KOPT-K1 (cell line): Measurements from ENCODE around the gene GPR26.

Source experiments
- H3K27ac ChIP-seq: fragments of 200-600 bp; sonication (generic); 2 replicates; pipeline ENCODE4 v1.5.1; 2016; ENCODE audit warnings: antibody characterized with exemption, mild to moderate bottlenecking, low read depth, low read length; ENCODE audit not compliant: poor library complexity, severe bottlenecking
- H3K36me3 ChIP-seq: fragments of 200-600 bp; sonication (generic); 2 replicates; pipeline ENCODE4 v1.5.1; 2017; ENCODE audit warnings: antibody characterized with exemption, mild to moderate bottlenecking, low read length, moderate library complexity; ENCODE audit not compliant: insufficient read depth
- H3K9me3 ChIP-seq: fragments of 200-600 bp; sonication (generic); 2 replicates; pipeline ENCODE4 v1.5.1; 2017; ENCODE audit warnings: antibody characterized with exemption, low read length, mild to moderate bottlenecking; ENCODE audit not compliant: insufficient read depth, poor library complexity, severe bottlenecking

GPR26 gene

DNA sequence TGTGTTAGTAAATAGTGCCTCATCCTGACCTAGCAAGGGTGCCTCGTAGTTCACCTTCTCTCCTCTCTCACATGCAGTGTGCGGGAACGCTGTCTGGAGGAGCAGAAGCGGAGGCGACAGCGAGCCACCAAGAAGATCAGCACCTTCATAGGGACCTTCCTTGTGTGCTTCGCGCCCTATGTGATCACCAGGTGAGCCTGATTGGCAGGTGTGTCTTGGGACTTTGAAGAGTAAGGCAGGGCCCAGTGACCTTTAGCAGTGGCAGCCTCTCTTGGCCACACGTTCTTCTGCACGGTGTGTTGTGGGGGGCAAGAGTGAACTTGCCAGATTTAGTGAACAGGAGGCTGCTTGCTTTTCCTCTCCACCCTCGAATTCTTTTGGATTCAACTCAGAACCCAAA lies 8.6 kb downstream of the GPR26 start:
- H3K27ac ChIP-seq = no peak overlapping the region
- no peaks in the 10 kb centered on the region for H3K9me3 ChIP-seq
- H3K36me3 ChIP-seq = no peaks in the 10 kb centered on the region

- Histone ChIP-seq H3K27ac (no peak overlapping the region), H3K36me3 (no peaks in the 10 kb centered on the region)
Observed at GRCh38 chr10:123675811-123676210, 9.7 kb downstream of the GPR26 start.

GRCh38 chr10:123677556-123677955 lies 11.4 kb downstream of the GPR26 start:
- H3K36me3 ChIP-seq = no peaks in the 10 kb centered on the region
- H3K9me3 ChIP-seq = no peaks in the 10 kb centered on the region

More at GRCh38 chr10:123675811-123676210, 9.7 kb downstream of the GPR26 start:
- H3K9me3 ChIP-seq = no peaks in the 10 kb centered on the region

DNA sequence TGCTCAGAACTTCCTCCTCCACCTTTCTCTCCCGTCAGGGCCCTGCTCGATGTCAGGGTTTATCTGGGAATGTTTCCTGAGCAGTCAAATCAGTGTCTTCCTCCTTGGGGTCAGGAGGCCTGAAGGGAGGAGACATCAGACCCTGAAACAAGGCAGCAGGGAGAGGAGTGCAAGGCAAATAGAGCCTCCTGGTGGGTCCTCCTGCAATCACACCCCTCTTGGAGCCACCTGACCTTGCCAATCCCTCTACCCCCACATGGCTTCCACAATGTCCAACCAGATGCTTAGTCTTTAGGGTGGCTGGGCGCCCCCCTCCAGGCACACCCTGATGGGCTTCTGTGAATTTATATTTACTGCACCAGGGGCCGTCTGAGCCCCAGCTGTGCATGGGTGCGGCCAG lies 12.2 kb downstream of the GPR26 start:
- Histone ChIP-seq H3K9me3 (no peaks in the 10 kb centered on the region), H3K27ac (no peak overlapping the region)

More at GRCh38 chr10:123677556-123677955, 11.4 kb downstream of the GPR26 start:
- H3K27ac ChIP-seq = no peak overlapping the region

DNA sequence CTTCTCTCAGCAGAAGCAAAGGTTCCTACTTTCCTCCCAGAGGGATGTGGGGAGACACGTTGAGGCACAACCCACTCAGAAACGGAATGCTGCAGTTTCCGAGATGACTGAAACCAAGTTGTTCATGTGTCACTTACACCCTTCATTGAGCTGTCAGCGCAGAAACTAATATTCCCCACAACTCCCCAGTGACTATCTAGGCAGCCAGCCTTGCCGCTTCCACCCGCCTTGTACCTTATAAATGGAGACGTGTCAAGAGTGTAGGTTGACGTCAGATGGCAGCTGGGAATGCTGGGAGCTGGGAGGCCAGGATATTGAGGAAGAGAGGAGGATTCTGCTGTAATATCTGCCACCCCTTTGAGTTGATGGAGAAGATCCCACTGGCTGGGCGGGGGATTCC lies 15.1 kb downstream of the GPR26 start:
- H3K36me3 ChIP-seq = no peaks in the 10 kb centered on the region
- H3K9me3 ChIP-seq = no peaks in the 10 kb centered on the region
- no peak overlapping the region for H3K27ac ChIP-seq

More for the DNA sequence above, 12.2 kb downstream of the GPR26 start:
- H3K36me3 ChIP-seq = no peaks in the 10 kb centered on the region

- Histone ChIP-seq H3K9me3 (no peaks in the 10 kb centered on the region), H3K36me3 (no peaks in the 10 kb centered on the region), H3K27ac (no peak overlapping the region)
Observed at GRCh38 chr10:123682477-123682876, 16.3 kb downstream of the GPR26 start.

DNA sequence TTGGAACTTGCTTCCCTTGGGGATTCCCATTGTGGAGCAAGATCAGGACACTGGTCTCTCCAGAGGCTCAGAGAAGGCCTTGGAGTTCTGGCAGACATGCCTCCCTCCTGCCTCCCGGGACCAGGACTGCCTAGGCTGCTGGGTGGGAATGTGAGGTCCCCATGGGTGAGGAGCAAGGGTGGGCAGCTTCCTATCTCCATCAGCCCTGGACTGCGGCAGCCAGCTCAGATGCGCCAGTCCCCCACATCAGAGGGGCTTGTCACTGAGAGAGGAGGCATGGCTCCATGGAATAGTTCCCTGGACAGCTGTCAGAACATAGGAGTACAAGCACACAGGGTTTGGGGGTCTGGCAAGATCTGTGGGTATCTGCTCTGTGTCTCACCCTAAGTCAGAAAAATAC lies 17.3 kb downstream of the GPR26 start:
- H3K36me3 ChIP-seq = no peaks in the 10 kb centered on the region

DNA sequence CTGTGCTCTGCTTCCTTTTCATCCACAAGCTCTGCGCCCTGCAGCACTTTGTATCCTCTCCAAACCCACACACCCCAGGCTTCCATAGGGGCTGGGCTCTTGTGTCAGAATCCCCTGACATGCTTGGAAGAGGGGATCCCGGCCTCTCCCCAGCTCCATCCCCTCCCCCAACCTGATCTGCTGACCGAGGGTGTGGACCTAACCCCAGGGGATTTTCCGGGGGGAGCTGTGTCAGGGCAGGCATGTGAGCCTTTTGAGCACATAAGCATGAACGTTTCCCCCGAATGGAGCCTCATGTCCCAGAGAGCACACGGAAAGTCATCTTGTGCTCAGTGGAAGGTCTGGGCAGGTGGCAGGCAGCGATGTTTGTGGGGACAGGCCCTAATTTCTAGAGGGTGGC lies 17.7 kb downstream of the GPR26 start:
- Histone ChIP-seq H3K9me3 (no peaks in the 10 kb centered on the region), H3K36me3 (no peaks in the 10 kb centered on the region), H3K27ac (no peak overlapping the region)

More for the DNA sequence above, 17.3 kb downstream of the GPR26 start:
- Histone ChIP-seq H3K9me3 (no peaks in the 10 kb centered on the region), H3K27ac (no peak overlapping the region)

DNA sequence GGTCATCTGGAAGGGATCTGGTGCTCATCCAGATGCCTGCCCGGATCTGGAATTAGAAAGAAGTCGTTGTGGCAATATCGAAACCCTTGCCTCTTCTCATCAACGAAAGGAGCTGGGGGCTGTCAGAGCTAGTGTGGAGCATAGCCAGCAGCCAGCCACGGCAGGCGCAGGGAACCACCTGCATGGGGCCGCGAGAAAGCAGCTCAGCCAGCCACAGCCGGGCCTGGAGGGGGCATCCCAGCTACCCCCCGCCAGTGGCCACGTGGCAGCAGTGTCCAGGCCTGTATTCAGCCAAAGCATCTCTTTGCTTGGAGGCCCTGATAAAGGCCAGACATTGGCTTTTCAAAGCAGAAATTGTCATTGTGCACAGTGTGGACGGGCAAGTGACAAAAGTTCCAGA lies 19.1 kb downstream of the GPR26 start:
- no peaks in the 10 kb centered on the region for H3K36me3 ChIP-seq
- no peaks in the 10 kb centered on the region for H3K9me3 ChIP-seq
- no peak overlapping the region for H3K27ac ChIP-seq

DNA sequence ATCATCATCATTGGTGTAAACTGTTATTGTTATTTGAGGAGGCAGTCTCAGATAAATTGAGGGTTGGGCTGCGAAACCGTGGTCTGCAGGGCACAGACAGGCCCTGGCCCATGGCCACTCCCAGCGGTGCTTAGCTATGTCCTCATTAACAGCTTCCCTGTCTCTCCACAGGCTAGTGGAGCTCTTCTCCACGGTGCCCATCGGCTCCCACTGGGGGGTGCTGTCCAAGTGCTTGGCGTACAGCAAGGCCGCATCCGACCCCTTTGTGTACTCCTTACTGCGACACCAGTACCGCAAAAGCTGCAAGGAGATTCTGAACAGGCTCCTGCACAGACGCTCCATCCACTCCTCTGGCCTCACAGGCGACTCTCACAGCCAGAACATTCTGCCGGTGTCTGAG lies 21.6 kb downstream of the GPR26 start:
- no peak overlapping the region for H3K27ac ChIP-seq
- H3K36me3 ChIP-seq = no peaks in the 10 kb centered on the region
- no peaks in the 10 kb centered on the region for H3K9me3 ChIP-seq

GRCh38 chr10:123689880-123690279 lies 23.7 kb downstream of the GPR26 start:
- H3K9me3 ChIP-seq = no peaks in the 10 kb centered on the region
- no peaks in the 10 kb centered on the region for H3K36me3 ChIP-seq
- no peak overlapping the region for H3K27ac ChIP-seq

DNA sequence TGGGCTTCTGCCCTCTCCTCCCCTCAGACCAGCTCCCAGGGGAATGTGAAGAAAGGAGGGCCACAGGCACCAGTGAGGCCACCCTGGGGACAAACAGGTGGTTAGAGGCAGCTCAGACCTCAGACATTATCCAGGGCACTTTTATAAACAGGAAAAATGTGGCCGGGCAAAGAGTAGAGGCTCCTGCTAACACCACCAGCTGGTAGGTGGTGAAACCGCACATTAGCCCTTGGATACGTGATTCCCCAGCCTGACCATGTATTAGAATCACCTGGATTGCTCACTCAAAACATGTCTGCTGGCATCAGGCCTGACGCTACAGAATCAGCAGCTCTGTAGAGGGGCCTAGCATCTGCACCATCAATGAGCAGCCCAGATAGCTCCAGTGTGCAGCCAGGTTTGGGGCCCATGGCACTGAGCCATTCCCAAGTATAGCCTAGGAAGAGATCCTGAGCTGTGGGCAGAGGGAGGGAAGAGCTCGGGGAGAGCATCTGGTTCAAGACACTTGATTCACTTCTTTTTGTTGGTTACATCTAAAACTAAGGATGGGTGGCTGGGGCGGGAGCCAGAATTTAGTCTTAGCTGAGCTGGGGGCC lies 37.1 kb downstream of the GPR26 start:
- no peak overlapping the region for H3K27ac ChIP-seq

GRCh38 chr10:123704076-123704475 lies 37.9 kb downstream of the GPR26 start:
- Histone ChIP-seq H3K27ac (peak overlapping the region; percentile 22), H3K9me3 (no peaks in the 10 kb centered on the region), H3K36me3 (no peaks in the 10 kb centered on the region)

More for the DNA sequence above, 37.1 kb downstream of the GPR26 start:
- Histone ChIP-seq H3K9me3 (no peaks in the 10 kb centered on the region), H3K36me3 (no peaks in the 10 kb centered on the region)

GRCh38 chr10:123704812-123705211 lies 38.7 kb downstream of the GPR26 start:
- H3K36me3 ChIP-seq = no peaks in the 10 kb centered on the region
- H3K27ac ChIP-seq = peak overlapping the region; percentile 22
- H3K9me3 ChIP-seq = no peaks in the 10 kb centered on the region

DNA sequence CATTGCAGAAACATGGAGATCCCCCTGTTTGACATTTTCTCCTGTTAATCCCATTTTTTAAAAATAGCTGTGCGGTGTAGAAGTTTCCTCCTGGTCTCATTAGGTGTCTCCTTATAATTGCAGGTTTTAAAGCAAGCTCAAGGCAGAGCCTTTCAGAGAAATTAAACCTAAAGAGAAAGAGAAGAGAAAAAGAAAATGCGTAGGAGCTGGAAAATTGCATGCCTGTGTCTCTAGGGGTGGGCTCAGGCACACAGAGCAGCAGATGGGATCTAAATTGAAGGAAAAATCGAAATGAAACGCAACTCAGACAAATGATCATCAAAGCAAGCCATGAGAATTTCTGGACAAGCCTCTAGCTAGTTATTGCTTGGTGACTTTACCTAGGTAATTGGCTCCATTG lies 40.1 kb downstream of the GPR26 start:
- H3K36me3 ChIP-seq = no peaks in the 10 kb centered on the region
- H3K27ac ChIP-seq = no peak overlapping the region
- no peaks in the 10 kb centered on the region for H3K9me3 ChIP-seq

GRCh38 chr10:123715546-123715945 lies 49.4 kb downstream of the GPR26 start:
- H3K36me3 ChIP-seq = no peaks in the 10 kb centered on the region
- no peak overlapping the region for H3K27ac ChIP-seq
- peaks cover 7% of the 10 kb centered on the region for H3K9me3 ChIP-seq
